HG03097 (cell line): ENCODE data around the gene NKAIN4.

Source experiments
- ATAC-seq: cut with Tn5 transposase; IDR thresholded peaks from one replicate; pipeline ENCODE4 v1.9.1; 2021; ENCODE audit not compliant: unreplicated experiment, low FRiP score

Gene NKAIN4

DNA sequence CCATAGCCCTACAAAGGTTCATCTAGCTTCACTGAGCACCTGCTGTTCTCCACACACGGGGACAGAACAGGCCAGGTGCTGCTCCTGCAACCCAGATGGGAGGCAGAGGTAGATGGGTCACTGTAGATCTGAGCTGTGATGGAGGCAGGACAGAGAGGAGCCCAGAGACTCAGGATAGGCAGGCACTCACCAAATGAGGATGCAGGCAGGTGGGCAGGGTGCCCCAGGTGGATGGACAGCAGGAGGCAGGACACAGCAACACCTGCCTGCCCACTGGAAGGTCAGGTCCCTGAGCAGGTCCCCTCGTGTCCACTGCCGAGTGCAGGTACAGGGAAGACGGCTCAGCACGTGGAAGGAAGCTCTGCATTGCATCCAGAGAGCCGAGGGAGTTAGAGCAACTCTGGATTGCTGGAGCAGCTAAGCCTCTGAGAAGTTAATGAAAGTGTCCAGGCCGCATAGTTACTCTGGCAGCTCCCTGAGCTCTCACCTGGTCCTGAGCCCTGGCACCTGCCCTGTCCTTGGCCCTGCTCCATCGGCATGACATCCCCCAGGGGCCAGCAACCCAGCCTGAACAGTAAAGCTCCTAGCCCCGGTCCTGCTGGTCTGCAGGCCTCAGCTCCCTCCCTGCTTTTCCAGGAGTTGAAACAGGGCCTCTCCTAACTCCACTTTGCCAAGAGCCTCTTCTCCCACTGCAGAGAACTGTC is 33.4 kb downstream of the NKAIN4 start:
- no peak for ATAC-seq

- no peak for ATAC-seq
Observed at GRCh38 chr20:63219866-63220521, 34.3 kb downstream of the NKAIN4 start.

- ATAC-seq, result no peak
Observed at GRCh38 chr20:63219447-63219821, 34.8 kb downstream of the NKAIN4 start.

GRCh38 chr20:63218701-63219446 is 35.4 kb downstream of the NKAIN4 start:
- ATAC-seq, result no peak

DNA sequence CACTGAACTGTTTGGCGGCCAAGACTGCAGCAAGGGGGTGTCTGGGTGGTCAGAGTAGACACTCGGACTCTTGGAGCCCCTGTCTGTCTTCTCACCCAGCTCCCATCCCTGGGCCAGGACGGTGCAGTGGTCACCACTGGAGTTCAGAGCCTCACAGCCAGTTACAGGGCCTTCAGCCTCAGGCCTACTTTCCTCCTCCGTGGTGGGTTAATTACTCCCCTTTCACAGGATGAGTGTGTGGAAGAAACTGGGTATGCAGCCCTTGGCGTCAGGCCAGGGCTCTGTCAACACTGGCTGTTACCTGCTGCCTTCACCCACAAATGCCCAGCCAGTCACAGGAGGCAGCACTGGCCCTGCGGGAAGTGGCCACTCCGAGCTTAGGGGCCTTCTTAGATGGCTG is 36.6 kb downstream of the NKAIN4 start:
- no peak for ATAC-seq

DNA sequence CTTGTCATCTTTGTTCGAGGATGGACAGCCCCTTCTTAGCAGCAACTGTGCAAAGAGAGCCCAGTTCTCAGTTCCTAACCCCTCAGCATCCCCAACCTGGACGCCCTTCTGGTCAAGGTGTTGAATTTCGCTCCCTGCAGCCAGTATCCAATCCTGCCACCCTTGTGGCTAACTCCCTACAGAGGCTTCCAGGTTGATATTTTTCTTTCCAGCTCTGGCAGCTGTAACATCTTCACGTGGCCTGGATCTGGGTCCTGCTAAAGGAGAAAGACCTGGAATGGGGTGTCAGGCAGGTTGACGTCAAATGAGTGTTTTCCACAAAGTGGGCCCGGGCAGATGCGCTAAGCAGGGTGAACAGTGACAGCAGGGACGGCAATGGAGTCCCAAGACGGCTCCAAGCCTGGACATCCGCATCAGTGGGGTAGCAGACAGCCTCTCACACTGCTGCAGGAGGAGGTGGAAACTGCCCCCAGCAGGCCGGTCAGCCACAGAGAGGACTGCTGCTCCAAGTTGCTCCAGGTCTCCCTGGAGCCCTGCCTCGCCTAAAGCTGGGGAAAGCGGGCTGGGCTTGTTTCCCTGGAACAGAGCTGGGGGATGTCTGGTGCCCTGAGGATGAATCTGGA is 37.3 kb downstream of the NKAIN4 start:
- ATAC-seq, result no peak

DNA sequence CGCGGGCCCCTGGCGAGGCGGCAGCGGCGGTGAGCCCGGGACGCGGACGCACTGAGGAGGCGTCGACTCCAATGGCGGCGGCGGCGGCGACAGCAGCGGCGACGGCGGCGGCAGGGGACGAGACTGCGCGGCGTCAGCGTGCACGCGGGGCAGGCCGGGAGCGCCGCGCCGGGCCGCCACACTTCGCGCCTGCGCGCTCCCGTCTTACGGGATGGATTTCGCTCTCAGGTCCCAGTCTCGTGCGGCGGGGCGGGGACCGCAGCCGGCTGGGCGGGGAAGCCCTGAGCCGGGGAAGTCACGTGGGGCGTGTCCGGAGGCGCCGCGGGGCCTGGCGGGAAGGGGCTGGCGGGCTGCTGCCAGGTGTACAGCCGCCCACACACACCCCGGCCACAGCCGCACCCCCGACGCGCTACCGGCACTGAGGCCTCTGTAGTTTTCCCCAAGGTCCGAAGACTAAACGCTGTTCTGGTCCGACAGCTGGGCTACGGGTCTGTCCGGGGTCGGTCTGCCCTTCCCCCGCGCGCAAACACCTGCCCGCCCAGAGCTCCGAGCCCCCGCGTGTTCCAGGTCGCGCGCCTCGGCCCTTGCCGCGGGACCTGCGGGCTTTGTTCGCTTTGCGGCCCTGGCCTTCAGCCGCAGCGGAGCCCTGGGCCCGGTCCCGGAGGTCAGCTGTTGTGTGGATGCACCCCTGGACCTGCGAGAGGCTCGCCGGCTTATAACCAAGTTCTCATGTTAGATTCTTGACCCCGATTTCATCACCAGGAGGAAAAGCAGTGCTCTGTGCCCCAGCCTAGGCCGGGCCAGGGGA is 38.0 kb downstream of the NKAIN4 start, which contains the start of gene YTHDF1:
Gene YTHDF1 (minus strand): TSS at position 91 of the 808 bp plus-strand sequence. CDS start 239 bp downstream, outside the sequence.
- peak; percentile 84 for ATAC-seq

GRCh38 chr20:63215101-63216040 is 38.9 kb downstream of the NKAIN4 start:
- peak; percentile 24 for ATAC-seq

GRCh38 chr20:63214514-63214913 is 39.7 kb downstream of the NKAIN4 start:
- no peak for ATAC-seq

GRCh38 chr20:63212792-63213191 is 41.5 kb downstream of the NKAIN4 start:
- no peak for ATAC-seq

- ATAC-seq, result no peak
Observed at GRCh38 chr20:63212393-63212730, 41.9 kb downstream of the NKAIN4 start.

DNA sequence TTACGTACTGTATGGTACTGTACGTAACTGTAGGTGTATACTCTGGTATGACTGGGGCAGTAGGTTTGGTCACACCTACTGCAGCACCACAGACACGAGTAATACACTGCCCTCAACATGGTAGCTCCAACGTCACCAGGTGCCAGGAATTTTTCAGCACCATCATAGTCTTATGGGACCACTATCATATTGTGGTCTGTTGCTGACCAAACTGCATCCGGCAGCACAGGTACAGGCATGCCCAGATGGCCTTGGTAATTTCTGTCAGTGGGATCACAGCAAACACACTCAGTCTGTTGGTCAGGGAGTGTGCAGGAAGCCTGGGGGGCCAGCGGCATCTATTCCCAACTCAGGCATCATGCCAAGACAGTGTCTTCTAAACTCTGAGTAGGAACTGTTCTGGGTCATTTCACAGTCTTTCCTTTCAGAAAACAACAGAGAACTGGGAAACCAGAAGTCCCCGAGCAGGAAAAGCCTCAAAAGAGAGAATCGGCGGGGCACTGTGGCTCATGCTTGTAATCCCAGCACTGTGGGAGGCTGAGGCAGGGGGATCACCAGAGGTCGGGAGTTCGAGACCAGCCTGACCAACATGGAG is 44.2 kb downstream of the NKAIN4 start:
- ATAC-seq, result no peak

DNA sequence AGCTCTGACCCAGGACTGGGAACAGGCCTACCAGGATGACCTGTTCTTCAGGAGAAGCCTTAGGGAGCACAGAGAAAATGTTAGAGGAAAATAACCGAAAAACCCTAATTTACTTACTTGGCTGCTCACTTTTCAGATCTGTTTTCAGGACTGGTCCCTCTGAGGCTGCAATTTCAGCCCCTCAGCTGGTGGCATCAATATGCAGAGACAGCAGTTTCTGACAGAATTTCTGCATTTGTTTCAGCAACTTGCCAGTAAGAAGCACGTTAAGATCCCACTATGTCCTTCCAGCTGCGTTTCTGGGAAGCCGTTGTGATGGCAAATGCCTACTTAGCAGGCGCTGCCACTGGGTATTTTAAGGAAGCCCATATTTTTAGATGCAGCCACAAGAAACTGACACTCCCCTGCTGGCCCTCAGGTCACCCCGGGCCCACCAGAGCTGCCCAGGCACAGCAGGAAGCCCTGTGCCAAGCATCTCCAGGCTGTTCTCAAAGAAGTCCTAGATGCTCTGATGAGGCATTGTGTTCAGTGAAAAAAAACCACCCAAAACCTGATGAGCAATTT is 45.8 kb downstream of the NKAIN4 start:
- ATAC-seq, result no peak

DNA sequence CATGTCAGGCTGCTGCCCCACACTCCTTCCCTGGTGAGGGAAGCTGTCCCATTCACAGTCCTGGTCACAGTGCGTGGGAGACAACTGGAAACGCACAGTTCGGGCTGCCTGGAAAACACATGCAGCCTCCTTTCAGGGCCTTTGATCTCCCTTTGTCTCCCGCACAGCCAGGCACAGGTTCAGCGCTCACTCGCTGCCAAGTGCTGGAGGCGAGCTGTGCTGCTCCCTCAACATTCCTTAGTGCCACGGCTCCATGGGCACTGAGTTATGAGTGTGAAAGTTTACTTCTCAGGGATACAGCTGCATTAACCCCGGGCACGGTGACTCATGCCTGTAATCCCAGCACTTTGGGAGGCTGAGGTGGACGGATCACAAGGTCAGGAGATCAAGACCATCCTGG is 47.4 kb downstream of the NKAIN4 start:
- no peak for ATAC-seq

- ATAC-seq, result no peak
Observed at GRCh38 chr20:63205896-63206295, 48.4 kb downstream of the NKAIN4 start.

GRCh38 chr20:63204362-63204761 is 49.9 kb downstream of the NKAIN4 start:
- ATAC-seq, result no peak

- ATAC-seq, result no peak
Observed at GRCh38 chr20:63202811-63203526, 51.3 kb downstream of the NKAIN4 start.

DNA sequence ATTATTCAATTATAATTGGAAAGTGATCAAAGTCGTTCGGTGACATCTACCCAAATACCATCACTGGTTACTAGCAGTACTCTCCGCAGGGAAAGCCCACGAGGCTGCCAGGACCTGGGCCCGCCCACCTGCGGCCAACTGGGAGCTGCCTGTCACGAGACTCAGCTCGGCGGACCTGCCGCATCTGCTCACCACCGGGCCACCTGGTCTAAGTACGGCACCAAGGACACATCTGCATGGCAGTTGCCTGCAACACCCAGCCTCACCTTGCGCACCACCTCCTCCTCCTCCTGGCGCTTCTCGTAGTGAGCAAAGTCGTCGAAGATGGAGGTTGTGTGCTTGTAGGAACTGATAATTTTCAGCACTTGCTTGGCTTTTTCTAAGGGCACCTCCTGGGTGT is 52.2 kb downstream of the NKAIN4 start:
- ATAC-seq, result no peak
